AG04450 (cell line): ENCODE measurements around the gene ATP10B. TPM values are rescaled to one million over a fixed set of nuclear protein-coding genes. Genes with fewer than 3 reads are reported as not detected.

ENCODE experiments used
- CTCF ChIA-PET: fragments of 300-600, 350-600 bp; formaldehyde crosslinking; extraction: SDS; loops from one replicate; lab custom pipeline; 2022; ENCODE audit warnings: antibody characterized with exemption, inconsistent platforms; lab: Charles Lee
- POLR2A ChIA-PET: fragments of 350-600 bp; formaldehyde crosslinking; extraction: SDS; loops from one replicate; lab custom pipeline; 2021; ENCODE audit warnings: antibody characterized with exemption, inconsistent platforms; lab: Yijun Ruan, JAX
- DNase-seq: peaks from one replicate; pipeline ENCODE4 v3.0.0-alpha.2; 2011; ENCODE audit warnings: low read depth, low spot score
- H3K27ac ChIP-seq: one replicate; pipeline ENCODE4 v1.5.1; 2012; ENCODE audit warnings: low read depth, low read length, control low read depth
- H3K27me3 ChIP-seq: one replicate; pipeline ENCODE4 v1.6.0; 2012; ENCODE audit warnings: low read length; ENCODE audit not compliant: control insufficient read depth, insufficient read depth
- H3K4me3 ChIP-seq: 2 replicates; pipeline ENCODE4 v1.5.1; 2011; ENCODE audit warnings: mild to moderate bottlenecking, low read depth, low read length, control low read depth
- H3K9me3 ChIP-seq: 2 replicates; pipeline ENCODE4 v1.5.1; 2012; ENCODE audit warnings: low read length; ENCODE audit not compliant: control insufficient read depth, insufficient read depth
- CTCF ChIP-seq: IDR thresholded peaks from 2 replicates; pipeline ENCODE4 v1.5.1; 2011; ENCODE audit warnings: low read depth, low read length, control low read depth, inconsistent platforms
- polyA plus RNA-seq: library from polyadenylated mRNA; depleted of rRNA; stranded (reverse); fragments of >200 nt; gene quantifications from 2 replicates; pipeline ENCODE4 v1.2.3, GENCODE V29; 2011

The ATP10B gene
- polyA plus RNA-seq, 1 experiment: not detected

GRCh38 chr5:160635046-160635445 lies 217.0 kb downstream of the ATP10B start:
- Histone ChIP-seq H3K4me3 (no peak overlapping the region), H3K9me3 (no peaks in the 10 kb centered on the region), H3K27ac (no peak overlapping the region), H3K27me3 (no peaks in the 10 kb centered on the region)
- DNase-seq: no peak
- CTCF ChIA-PET: no interaction called here
- TF ChIP-seq CTCF: no peak
- POLR2A ChIA-PET: no interaction called here

GRCh38 chr5:160629003-160629402 lies 223.0 kb downstream of the ATP10B start:
- TF ChIP-seq CTCF: no peak
- ChIA-PET POLR2A (no interaction called here), CTCF (no interaction called here)
- DNase-seq: no peak
- H3K4me3 ChIP-seq: no peak overlapping the region
- no peaks in the 10 kb centered on the region for H3K9me3 ChIP-seq
- H3K27me3 ChIP-seq: no peaks in the 10 kb centered on the region
- no peak overlapping the region for H3K27ac ChIP-seq

- CTCF ChIA-PET: no interaction called here
- POLR2A ChIA-PET: no interaction called here
Observed at GRCh38 chr5:160628619-160628968, 223.4 kb downstream of the ATP10B start.

GRCh38 chr5:160627921-160628618 lies 223.9 kb downstream of the ATP10B start:
- Histone ChIP-seq H3K27ac (no peak overlapping the region), H3K4me3 (no peak overlapping the region), H3K27me3 (no peaks in the 10 kb centered on the region), H3K9me3 (no peaks in the 10 kb centered on the region)
- no peak for DNase-seq
- POLR2A ChIA-PET: no interaction called here
- CTCF ChIA-PET: no interaction called here
- TF ChIP-seq CTCF: no peak

More at GRCh38 chr5:160628619-160628968, 223.4 kb downstream of the ATP10B start:
- H3K27me3 ChIP-seq: no peaks in the 10 kb centered on the region
- no peak for TF ChIP-seq CTCF
- H3K4me3 ChIP-seq: no peak overlapping the region
- H3K27ac ChIP-seq: no peak overlapping the region
- no peak for DNase-seq
- H3K9me3 ChIP-seq: no peaks in the 10 kb centered on the region

- Histone ChIP-seq H3K4me3 (no peak overlapping the region), H3K9me3 (no peaks in the 10 kb centered on the region), H3K27ac (no peak overlapping the region), H3K27me3 (no peaks in the 10 kb centered on the region)
- DNase-seq: no peak
- ChIA-PET POLR2A (no interaction called here), CTCF (interaction anchor here (1.2 kb wide), 1 partner anchor 188 kb away, joined by 3 read pairs; no protein-coding TSS in a partner anchor)
- TF ChIP-seq CTCF: no peak
Observed at GRCh38 chr5:160626322-160626721, 225.7 kb downstream of the ATP10B start.
